ENCODE data around the gene ADORA2A.

DNA sequence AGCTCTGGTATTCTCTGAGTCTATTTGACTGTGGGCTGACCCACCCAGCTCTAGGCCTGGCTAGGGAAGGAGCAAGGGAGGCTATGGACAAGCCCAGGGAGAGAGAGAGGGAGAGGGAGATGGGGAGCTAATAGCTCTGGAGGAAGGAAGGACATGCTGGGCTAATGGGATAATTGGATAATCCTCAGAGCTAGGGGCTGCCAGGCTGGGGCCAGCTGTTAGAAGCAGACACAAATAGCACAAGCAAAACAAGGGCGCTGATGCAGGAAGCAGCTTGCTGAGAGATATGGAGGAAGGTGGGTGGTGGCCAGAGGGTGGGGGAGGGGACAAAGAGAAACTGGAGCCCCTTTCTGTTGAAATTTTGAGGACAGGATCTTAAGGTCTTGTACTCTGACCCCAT lies 23.2 kb downstream of the ADORA2A start:
- TF ChIP-seq, protein P1, sequence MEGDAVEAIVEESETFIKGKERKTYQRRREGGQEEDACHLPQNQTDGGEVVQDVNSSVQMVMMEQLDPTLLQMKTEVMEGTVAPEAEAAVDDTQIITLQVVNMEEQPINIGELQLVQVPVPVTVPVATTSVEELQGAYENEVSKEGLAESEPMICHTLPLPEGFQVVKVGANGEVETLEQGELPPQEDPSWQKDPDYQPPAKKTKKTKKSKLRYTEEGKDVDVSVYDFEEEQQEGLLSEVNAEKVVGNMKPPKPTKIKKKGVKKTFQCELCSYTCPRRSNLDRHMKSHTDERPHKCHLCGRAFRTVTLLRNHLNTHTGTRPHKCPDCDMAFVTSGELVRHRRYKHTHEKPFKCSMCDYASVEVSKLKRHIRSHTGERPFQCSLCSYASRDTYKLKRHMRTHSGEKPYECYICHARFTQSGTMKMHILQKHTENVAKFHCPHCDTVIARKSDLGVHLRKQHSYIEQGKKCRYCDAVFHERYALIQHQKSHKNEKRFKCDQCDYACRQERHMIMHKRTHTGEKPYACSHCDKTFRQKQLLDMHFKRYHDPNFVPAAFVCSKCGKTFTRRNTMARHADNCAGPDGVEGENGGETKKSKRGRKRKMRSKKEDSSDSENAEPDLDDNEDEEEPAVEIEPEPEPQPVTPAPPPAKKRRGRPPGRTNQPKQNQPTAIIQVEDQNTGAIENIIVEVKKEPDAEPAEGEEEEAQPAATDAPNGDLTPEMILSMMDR (CRISPR knock-in tag; IDR thresholded peaks at IDR 0.05): no peak
- TF ChIP-seq EP300 (IDR thresholded peaks at IDR 0.05; ENCODE audit: low read depth in 2 of 2, low read length in 2 of 2) (no peak), EP300 (CRISPR knock-in tag; IDR thresholded peaks at IDR 0.05; ENCODE audit: borderline replicate concordance) (no peak), HNRNPLL (IDR thresholded peaks at IDR 0.05; ENCODE audit: low read depth, low read length, poor library complexity, severe bottlenecking) (no peak), SP2 (CRISPR knock-in tag; IDR thresholded peaks at IDR 0.05) (no peak), ZNF644 (CRISPR knock-in tag; IDR thresholded peaks at IDR 0.05; ENCODE audit: low read depth) (no peak), JUN (CRISPR knock-in tag; IDR thresholded peaks at IDR 0.05) (no peak), TGIF2 (CRISPR knock-in tag; IDR thresholded peaks at IDR 0.05) (no peak), HNF4G (IDR thresholded peaks at IDR 0.05; ENCODE audit: borderline replicate concordance, low read depth, low read length) (no peak), HNF4G (CRISPR knock-in tag; IDR thresholded peaks at IDR 0.05; ENCODE audit: borderline replicate concordance, low read depth) (no peak), E2F1 (CRISPR knock-in tag; IDR thresholded peaks at IDR 0.05) (no peak), POLR2A (IDR thresholded peaks at IDR 0.05; ENCODE audit: insufficient read depth in 1 of 2, low read depth in 2 of 2, low read length in 2 of 2) (no peak)
- TF ChIP-seq, protein P2, sequence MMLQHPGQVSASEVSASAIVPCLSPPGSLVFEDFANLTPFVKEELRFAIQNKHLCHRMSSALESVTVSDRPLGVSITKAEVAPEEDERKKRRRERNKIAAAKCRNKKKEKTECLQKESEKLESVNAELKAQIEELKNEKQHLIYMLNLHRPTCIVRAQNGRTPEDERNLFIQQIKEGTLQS (CRISPR knock-in tag; IDR thresholded peaks at IDR 0.05): no peak
- TF ChIP-seq, protein P3, sequence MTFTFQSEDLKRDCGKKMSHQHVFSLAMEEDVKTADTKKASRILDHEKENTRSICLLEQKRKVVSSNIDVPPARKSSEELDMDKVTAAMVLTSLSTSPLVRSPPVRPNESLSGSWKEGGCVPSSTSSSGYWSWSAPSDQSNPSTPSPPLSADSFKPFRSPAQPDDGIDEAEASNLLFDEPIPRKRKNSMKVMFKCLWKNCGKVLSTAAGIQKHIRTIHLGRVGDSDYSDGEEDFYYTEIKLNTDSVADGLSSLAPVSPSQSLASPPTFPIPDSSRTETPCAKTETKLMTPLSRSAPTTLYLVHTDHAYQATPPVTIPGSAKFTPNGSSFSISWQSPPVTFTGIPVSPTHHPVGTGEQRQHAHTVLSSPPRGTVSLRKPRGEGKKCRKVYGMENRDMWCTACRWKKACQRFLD (CRISPR knock-in tag; IDR thresholded peaks at IDR 0.05; ENCODE audit: borderline replicate concordance): no peak
- TF ChIP-seq, protein P4, sequence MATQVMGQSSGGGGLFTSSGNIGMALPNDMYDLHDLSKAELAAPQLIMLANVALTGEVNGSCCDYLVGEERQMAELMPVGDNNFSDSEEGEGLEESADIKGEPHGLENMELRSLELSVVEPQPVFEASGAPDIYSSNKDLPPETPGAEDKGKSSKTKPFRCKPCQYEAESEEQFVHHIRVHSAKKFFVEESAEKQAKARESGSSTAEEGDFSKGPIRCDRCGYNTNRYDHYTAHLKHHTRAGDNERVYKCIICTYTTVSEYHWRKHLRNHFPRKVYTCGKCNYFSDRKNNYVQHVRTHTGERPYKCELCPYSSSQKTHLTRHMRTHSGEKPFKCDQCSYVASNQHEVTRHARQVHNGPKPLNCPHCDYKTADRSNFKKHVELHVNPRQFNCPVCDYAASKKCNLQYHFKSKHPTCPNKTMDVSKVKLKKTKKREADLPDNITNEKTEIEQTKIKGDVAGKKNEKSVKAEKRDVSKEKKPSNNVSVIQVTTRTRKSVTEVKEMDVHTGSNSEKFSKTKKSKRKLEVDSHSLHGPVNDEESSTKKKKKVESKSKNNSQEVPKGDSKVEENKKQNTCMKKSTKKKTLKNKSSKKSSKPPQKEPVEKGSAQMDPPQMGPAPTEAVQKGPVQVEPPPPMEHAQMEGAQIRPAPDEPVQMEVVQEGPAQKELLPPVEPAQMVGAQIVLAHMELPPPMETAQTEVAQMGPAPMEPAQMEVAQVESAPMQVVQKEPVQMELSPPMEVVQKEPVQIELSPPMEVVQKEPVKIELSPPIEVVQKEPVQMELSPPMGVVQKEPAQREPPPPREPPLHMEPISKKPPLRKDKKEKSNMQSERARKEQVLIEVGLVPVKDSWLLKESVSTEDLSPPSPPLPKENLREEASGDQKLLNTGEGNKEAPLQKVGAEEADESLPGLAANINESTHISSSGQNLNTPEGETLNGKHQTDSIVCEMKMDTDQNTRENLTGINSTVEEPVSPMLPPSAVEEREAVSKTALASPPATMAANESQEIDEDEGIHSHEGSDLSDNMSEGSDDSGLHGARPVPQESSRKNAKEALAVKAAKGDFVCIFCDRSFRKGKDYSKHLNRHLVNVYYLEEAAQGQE (IDR thresholded peaks at IDR 0.05; ENCODE audit: borderline replicate concordance in 1 of 2, low read depth in 1 of 2, low read length in 2 of 2): no peak

All from HepG2 (cell line).